ENCODE results near the gene ADPRH.
A peak's percentile ranks its signal among the peaks of the same experiment; 100 is the strongest.

- peak in 4 of 6 experiments; percentile 17 to 34 (median 24) for TF ChIP-seq CTCF (IDR thresholded peaks at IDR 0.05)
- no peak for TF ChIP-seq POLR2A (IDR thresholded peaks at IDR 0.05)
These were observed 19.8 kb upstream of the ADPRH start, which contains the start of gene CD80 for GRCh38 chr3:119559441-119559963.

Measured in esophagus squamous epithelium (tissue), 4 donors.